ENCODE data around the gene UMAD1.
A peak's percentile ranks its signal among the peaks of the same experiment; 100 is the strongest.
"Not testable (repeated sequence)": the region's sequence is repeated elsewhere in the genome, so short reads cannot be mapped to it uniquely, and the experiment has no call there.

UMAD1 gene

DNA sequence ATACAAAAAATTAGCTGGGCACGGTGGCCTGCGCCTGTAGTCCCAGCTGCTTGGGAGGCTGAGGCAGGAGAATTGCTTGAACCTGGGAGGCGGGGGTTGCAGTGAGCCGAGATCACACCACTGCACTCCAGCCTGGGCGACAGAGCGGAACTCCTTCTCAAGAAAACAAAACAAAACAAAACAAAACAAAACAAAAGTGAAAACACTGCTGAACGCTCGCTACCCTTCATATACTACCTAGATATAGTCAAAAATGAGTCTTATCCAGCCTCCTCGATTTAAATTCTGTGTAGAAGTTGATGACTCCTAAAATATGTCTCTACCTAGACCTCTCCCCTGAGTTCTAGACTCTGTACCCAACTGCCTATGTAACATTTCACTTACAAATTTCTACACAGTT lies 164.3 kb downstream of the UMAD1 start:
- FAIRE-seq = not testable (repeated sequence)

DNA sequence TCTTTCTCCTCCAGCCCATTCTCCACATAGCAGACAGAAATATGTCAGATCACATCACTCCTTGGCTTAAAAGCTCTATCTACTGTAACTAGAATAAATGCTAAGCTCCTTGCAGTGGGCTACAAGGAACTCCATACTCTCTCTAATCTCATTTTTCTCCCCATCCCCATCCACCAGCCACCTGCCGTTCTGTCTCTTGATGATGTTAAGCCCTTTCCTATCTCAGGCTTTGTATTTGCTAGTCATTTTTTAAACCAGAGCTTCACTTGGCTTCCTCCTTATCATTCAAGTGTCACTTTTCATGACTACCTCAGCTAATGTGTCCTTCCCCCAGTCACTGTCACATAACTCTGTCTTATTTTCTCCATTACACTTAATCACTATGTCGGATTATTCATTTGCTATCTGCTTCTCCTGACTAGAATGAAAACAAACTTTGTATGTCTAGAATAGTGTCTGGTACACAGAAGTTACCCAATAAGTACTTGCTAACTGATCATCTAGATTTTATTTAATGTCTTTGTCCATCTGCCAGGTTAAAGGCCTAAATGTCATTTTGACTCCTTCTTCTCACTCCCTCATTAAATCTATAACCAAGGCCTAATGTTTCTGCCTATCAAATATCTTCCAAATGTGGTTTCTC lies 165.1 kb downstream of the UMAD1 start:
- FAIRE-seq = peak; percentile 19

- FAIRE-seq = no peak
Measured at GRCh38 chr7:7808156-7808555, 167.6 kb downstream of the UMAD1 start.

DNA sequence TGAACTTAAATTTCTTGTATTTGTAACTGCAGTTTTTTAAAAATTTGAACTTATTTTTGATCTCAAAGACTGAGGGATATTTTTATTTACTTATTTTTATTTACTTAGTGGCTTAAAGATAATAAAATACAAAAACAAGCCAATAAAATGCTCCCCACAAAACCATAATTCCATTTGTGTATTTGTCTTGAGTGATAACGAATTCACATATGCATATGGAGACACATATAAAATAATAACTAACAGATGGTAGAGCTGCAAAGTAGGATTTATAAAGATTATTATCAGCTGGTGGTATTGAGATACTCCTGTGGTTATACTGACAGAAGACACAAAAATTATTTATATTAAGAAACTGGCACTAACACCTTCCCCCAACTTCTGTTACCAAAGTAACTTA lies 168.1 kb downstream of the UMAD1 start:
- FAIRE-seq = no peak

- FAIRE-seq = peak; percentile 84
Measured at GRCh38 chr7:7810380-7810779, 169.8 kb downstream of the UMAD1 start.

GRCh38 chr7:7810826-7811225 lies 170.3 kb downstream of the UMAD1 start:
- no peak for FAIRE-seq

DNA sequence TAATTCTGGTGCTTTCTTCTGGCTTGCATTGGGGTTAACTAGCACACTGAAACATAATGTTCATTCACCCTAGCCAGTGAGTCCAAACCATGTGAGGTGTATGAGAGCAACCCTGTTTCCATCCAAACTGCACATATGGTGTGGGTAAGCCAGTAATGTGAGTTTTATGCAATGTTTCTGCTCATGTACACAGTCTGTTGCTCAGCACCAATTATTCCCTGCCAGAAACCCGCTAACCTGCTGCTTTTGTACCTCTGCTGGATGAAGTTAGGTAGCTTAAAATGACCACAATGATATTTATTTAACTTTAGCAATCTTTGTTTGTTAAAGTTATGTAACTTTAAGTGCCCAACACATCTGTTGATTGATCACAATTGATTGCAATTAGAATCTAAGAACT lies 171.6 kb downstream of the UMAD1 start:
- no peak for FAIRE-seq

DNA sequence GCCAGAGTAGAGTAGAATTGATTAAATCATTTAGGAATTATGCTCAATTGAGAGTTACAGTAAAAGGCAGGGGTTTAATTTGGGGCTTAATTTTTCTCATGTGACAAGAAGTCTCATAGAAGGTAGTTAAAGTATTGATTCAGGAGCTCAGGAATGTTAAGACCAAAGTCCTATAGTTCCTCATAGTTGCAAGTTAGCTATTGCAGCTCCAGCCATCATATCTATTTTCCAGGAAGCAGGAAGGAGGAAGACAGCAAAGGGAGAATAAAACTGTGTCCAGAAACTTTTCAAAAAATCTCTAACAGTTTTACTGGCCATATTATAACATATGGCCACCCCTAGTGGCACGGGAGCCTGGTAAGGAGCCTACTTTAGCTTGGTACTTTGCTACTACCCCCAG lies 174.8 kb downstream of the UMAD1 start:
- no peak for FAIRE-seq

DNA sequence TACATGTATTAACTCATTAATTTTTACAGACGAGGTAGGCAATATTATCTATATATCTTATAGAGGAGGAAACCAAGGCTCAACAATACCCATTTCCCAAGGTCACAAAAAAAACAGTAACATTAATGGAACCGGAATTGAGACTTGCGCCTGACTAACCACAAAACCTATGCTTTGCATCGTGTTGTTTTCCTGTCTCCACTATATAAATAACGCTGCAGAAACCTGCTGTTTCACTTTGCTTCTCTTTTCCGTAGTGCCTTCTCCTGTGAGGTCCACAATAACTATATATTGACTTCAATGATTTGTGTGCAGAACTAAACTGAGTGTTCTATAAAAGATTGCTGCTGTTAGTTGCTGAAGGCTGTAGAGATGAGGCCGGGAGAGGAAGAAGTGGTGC lies 175.5 kb downstream of the UMAD1 start:
- no peak for FAIRE-seq

DNA sequence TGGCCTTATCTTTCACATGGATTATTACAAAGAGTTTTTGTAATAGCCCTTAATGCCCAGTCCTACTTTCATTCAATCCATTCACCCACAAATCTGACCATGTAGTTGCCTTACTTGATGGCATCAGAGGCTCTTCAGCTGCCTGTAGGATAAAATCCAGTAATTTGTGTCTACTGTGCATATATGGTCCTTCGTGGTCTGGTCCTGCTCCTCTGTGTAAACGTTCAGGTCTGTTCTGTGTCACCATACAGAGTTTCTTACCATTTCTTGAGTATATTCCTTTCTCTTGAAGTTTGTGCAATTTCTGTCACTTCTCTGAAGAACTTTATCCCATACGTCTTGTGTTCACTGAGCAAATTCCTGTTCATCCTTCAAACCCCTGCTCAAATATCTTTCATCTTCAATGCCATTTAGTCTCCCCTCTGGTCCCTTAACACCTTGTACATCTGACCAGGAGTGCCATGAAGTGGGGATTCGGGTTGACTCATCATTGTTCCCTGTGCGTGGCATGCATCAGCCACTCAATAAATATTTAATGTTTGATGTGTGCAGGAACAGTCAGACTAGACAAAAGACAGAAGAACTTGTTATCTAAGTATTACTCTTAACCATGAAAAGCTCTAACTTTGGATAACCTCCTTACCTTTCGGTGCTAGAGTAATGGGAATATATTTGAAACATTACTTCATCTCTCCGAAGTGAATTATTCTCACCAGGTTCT lies 176.4 kb downstream of the UMAD1 start:
- no peak for FAIRE-seq

GRCh38 chr7:7817748-7818147 lies 177.2 kb downstream of the UMAD1 start:
- FAIRE-seq = no peak

- FAIRE-seq = not testable (repeated sequence)
Measured at GRCh38 chr7:7818179-7818578, 177.6 kb downstream of the UMAD1 start.

- no peak for FAIRE-seq
Measured at GRCh38 chr7:7819442-7820247, 179.1 kb downstream of the UMAD1 start.

- peak; percentile 83 for FAIRE-seq
Measured at GRCh38 chr7:7820409-7820808, 179.9 kb downstream of the UMAD1 start.

DNA sequence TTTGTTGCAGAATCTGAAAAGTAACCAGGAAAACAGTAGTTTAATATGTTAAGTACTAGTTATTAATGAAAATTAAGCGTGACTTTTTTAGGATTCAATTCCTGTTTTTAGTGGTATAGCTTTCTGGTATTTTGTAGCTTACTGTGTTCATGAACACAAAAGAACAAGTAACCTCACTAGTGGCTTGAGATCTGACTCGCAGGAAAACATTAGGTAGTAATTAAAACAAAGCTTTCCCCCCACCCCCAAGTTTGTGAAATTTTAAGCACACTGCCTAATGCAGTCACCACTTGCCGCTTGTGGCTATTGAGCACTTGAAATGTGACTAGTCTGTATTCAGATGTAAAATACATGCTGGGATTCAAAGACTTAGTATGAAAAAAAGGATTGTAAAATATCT lies 180.4 kb downstream of the UMAD1 start:
- no peak for FAIRE-seq

DNA sequence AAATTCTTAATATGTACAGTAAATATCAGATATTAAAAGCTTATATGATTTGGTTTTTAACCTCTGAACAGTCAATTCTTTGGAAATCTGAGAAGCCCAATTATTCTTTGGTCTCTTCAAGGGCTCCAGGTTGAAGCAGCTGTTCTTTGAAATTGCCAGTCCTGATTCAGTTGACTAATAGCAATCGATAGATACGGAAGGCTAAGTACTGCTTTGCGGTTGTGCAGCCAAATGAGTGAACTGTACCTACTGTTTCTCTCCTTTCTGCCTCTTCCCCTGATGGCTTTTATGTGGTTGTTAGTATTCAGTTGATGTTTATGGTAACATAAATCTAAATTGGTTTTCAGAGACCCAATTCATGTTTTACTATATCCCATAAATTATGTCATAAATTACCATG lies 181.0 kb downstream of the UMAD1 start:
- FAIRE-seq = no peak

DNA sequence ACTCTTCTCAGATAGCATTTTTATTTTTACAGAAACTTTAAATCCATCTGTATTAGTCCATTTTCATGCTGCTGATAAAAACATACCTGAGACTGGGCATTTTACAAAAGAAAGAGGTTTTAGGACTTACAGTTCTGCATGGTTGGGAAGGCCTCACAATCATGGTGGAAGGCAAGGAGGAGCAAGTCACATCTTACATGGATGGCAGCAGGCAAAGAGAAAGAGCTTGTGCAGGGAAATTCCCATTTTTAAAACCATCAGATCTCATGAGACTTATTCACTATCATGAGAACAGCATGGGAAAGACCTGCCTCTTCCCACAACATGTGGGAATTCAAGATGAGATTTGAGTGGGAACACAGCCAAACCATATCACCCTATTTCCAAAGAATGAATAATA lies 184.7 kb downstream of the UMAD1 start:
- peak; percentile 63 for FAIRE-seq

DNA sequence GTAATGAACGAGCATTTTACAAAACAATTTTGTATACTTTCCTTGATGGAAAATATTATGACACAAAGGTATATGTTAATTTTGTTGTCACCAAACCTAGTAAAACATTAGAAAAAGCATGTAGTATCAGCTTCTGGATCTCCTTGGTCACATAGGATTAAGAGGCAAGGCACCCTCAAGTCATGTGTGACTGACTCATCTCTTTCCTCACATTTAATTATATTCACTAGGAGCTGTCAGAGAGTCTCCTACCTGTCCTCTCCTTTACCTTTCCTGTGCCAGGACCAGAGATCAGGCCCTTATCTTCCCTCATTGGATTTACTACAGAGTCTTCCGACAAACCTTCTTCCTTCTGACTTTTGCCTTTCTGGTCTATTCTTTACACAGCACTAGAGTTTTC lies 189.1 kb downstream of the UMAD1 start:
- peak; percentile 85 for FAIRE-seq

DNA sequence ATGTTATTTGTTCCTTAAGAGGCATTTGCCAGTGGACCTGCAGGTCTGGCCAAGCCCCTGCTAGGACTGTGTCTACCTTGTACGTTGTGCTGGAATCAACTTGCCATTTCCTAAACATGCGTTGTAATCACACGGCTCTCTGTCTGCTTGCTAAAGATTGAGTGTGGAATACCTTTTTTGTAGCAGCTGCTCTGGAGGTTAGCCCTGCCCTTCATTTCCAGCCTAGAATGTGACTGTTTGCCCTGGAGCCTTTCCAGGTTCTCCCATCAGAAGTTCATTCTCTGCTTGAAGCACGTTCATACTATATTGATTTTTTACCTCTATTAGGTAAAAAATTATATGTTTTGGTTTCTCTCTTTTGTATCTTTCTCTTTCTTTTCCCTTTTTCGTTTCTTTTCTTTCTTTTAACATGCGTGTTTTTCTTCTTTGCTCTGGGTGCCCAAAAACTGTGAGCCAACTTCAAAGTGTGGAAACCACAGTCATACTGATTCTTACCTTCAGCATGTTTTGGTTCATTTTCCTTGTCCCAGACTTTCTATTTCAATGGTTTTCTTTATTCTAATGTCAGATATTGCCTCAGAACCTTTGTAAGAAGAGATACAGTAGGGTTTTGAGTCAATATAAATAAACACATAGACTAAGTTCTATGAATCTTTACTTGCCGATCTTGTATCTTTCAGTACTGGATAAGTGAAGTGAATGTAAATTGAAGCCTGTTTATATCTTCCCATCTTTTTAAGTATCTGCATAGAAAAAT lies 189.7 kb downstream of the UMAD1 start:
- no peak for FAIRE-seq

- no peak for FAIRE-seq
Measured at GRCh38 chr7:7832518-7832917, 192.0 kb downstream of the UMAD1 start.

DNA sequence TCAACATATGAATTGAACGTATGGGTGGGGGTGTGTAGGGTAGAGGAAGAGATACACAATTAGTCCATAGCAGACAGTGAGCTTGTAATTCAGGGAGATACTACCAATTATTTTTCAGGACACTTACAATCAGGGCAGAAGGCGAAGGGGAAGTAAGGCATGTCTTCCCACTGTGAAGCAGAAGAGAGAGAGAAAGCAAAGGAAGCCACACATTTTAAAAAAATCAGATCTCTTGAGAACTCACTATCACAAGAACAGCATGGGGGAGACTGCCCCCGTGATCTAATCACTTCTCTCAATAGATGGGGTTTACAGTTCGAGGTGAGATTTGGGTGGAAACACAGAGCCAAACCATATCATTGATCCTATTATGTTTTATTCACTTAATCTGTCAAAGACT lies 194.2 kb downstream of the UMAD1 start:
- no peak for FAIRE-seq

GRCh38 chr7:7841027-7841426 lies 200.5 kb downstream of the UMAD1 start:
- FAIRE-seq = no peak

DNA sequence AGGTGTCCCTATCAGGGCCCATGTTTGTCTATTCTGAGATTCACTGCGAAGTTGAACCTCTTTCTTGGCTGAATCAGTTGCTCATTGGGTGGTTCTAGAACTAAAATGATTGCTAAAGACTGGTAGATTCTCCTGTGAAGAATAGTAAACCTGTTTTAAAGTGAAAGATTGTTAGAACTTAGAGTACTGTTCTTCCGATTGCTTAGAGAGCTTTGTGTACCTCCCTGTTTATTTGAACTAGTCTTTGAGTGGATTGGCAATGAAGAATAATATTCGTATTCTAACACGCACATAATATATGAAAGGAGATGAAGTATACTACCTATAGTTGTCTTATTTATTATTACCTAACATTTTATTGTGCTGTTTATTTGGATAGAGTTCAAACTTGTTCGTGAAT lies 202.7 kb downstream of the UMAD1 start:
- FAIRE-seq = peak; percentile 55
